Lower lobe of right lung (tissue), 2 donors: ENCODE data around the gene EXO5. TPM values are rescaled to one million over a fixed set of nuclear protein-coding genes. Genes with fewer than 3 reads are reported as not detected.
"Not testable (repeated sequence)": the region's sequence is repeated elsewhere in the genome, so short reads cannot be mapped to it uniquely, and the experiment has no call there.

Experiments used
- ATAC-seq, 2 donors: fragments of 200-7000 bp; cut with Tn5 transposase; one replicate each; pipeline ENCODE4 v1.9.1; 2020 to 2022; ENCODE audit warnings: mild to moderate bottlenecking in 2 of 2, moderate library complexity in 2 of 2
- DNase-seq: peaks from one replicate; pipeline ENCODE4 v3.0.0-alpha.2; 2020
- H3K27ac ChIP-seq: fragments of 200-600 bp; one replicate; pipeline ENCODE4 v1.8.0; 2022
- H3K27me3 ChIP-seq: fragments of 200-600 bp; one replicate; pipeline ENCODE4 v1.8.0; 2022; ENCODE audit warnings: low read depth
- H3K36me3 ChIP-seq: fragments of 200-600 bp; one replicate; pipeline ENCODE4 v1.8.0; 2022; ENCODE audit warnings: mild to moderate bottlenecking
- H3K4me1 ChIP-seq: fragments of 200-600 bp; one replicate; pipeline ENCODE4 v1.8.0; 2022
- H3K4me3 ChIP-seq: fragments of 200-600 bp; one replicate; pipeline ENCODE4 v1.8.0; 2022; ENCODE audit warnings: mild to moderate bottlenecking
- H3K9me3 ChIP-seq: fragments of 200-600 bp; one replicate; pipeline ENCODE4 v1.8.0; 2022
- intact Hi-C: fragments of 100-400 bp; cut with DNase I; formaldehyde crosslinking; loops from one replicate; pipeline ENCODE4 v1.11.0; 2022
- total RNA-seq: library from RNA; stranded (reverse); fragmentation: NEBNext Ultra II Directional; extraction: Animal tissue kit (Norgen Biotek cat#: 25700); gene quantifications from one replicate; pipeline ENCODE4 v1.2.1, GENCODE V29; 2021
- TF ChIP-seq, protein P1 (sequence below): fragments of 200-600 bp; IDR thresholded peaks from one replicate; pipeline ENCODE4 v1.8.0; 2022; ENCODE audit warnings: antibody characterized with exemption, mild to moderate bottlenecking
- donor health status: DM: no; HTN: yes; CAD: no; lungs with severe emphysema.

The EXO5 gene
- total RNA-seq, 1 donor from 2014 or later, result 7.8 TPM

DNA sequence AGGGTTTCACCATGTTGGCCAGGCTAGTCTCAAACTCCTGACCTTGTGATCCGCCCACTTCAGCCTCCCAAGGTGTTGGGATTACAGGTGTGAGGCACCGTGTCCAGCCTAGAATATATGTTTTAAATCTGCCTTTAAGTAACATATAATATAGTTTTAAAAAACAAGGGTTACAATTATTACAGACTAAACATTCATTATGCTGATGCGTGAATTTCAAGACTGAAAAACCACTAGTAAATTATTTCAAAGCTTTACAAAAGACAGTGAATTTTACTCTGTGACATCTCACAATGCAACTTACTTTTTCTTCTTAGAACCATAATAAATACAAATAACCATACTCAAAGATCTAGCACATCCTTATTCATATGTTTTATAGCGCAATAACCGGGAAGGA is 47.6 kb downstream of the EXO5 start:
- Histone ChIP-seq H3K4me1 (no peaks in the 10 kb centered on the region), H3K4me3 (no peak overlapping the region), H3K36me3 (no peaks in the 10 kb centered on the region), H3K9me3 (no peaks in the 10 kb centered on the region), H3K27me3 (no peaks in the 10 kb centered on the region), H3K27ac (no peak overlapping the region)
- ATAC-seq (no peak), DNase-seq (no peak)
- TF ChIP-seq, protein P1, sequence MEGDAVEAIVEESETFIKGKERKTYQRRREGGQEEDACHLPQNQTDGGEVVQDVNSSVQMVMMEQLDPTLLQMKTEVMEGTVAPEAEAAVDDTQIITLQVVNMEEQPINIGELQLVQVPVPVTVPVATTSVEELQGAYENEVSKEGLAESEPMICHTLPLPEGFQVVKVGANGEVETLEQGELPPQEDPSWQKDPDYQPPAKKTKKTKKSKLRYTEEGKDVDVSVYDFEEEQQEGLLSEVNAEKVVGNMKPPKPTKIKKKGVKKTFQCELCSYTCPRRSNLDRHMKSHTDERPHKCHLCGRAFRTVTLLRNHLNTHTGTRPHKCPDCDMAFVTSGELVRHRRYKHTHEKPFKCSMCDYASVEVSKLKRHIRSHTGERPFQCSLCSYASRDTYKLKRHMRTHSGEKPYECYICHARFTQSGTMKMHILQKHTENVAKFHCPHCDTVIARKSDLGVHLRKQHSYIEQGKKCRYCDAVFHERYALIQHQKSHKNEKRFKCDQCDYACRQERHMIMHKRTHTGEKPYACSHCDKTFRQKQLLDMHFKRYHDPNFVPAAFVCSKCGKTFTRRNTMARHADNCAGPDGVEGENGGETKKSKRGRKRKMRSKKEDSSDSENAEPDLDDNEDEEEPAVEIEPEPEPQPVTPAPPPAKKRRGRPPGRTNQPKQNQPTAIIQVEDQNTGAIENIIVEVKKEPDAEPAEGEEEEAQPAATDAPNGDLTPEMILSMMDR, result no peak
- intact Hi-C loops, result no loop called here

DNA sequence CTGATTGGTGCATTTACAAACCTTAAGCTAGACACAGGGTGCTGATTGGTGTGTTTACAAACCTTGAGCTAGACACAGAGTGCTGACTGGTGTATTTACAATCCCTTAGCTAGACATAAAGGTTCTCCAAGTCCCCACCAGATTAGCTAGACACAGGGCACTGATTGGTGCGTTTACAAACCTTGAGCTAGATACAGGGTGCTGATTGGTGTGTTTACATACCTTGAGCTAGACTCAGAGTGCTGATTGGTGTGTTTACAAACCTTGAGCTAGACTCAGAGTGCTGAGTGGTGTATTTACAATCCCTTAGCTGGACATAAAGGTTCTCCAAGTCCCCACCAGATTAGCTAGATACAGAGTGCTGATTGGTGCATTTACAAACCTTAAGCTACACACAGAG is 49.7 kb downstream of the EXO5 start:
- DNase-seq, ATAC-seq, H3K27me3 ChIP-seq, H3K4me3 ChIP-seq, H3K27ac ChIP-seq, H3K36me3 ChIP-seq, intact Hi-C loops, H3K4me1 ChIP-seq, H3K9me3 ChIP-seq: not testable (repeated sequence)

- no peaks in the 10 kb centered on the region for H3K36me3 ChIP-seq
- no peaks in the 10 kb centered on the region for H3K27me3 ChIP-seq
- TF ChIP-seq, protein P1, result no peak
- no peak overlapping the region for H3K4me3 ChIP-seq
- no peaks in the 10 kb centered on the region for H3K4me1 ChIP-seq
- intact Hi-C loops, result no loop called here
- no peaks in the 10 kb centered on the region for H3K9me3 ChIP-seq
- ATAC-seq (no peak), DNase-seq (no peak)
- H3K27ac ChIP-seq, result no peak overlapping the region
Observed at GRCh38 chr1:40562185-40562584, 53.6 kb downstream of the EXO5 start.

DNA sequence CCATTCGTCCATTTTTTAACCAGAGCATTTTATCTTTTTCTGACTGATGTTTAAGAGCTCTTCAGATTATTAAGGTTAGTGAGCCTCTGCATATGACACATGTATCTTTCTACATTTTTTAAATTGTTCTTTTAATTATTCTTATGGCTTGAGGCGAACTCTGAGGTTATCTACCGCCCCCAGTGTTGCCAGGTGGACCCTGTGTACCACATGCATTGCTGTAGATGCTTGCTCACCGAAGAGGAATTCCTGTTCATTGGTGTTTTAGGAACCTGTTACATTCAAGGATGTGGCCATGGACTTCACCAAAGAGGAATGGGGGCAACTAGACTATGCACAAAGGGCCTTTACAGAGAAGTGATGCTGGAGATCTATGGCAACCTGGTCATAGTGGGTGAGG is 54.7 kb downstream of the EXO5 start:
- ATAC-seq (no peak), DNase-seq (no peak)
- intact Hi-C loops, result no loop called here
- no peaks in the 10 kb centered on the region for H3K9me3 ChIP-seq
- H3K36me3 ChIP-seq, result no peaks in the 10 kb centered on the region
- H3K27me3 ChIP-seq, result no peaks in the 10 kb centered on the region
- TF ChIP-seq, protein P1, result no peak
- H3K4me1 ChIP-seq, result no peaks in the 10 kb centered on the region
- no peak overlapping the region for H3K4me3 ChIP-seq
- H3K27ac ChIP-seq, result no peak overlapping the region

DNA sequence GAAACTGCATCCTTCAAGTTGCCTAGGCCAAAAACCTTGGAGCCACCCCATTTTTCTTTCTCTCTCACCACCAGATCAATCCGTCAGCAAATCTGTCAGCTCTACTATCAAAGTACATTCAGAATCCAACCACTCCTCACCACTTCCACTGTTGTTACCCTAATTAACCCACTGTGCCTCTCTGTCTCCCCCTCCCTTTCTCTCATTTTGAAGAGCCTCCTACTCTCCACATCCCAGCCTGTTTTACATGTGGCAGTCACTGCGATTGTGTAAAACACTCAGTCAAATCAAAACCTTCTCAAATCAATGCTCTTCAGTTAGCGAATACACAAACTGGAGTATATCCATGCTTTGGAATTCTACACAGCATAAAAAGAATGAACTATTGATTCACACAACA is 55.9 kb downstream of the EXO5 start:
- Histone ChIP-seq H3K4me3 (no peak overlapping the region), H3K4me1 (no peaks in the 10 kb centered on the region), H3K9me3 (no peaks in the 10 kb centered on the region), H3K36me3 (no peaks in the 10 kb centered on the region), H3K27me3 (no peaks in the 10 kb centered on the region), H3K27ac (no peak overlapping the region)
- DNase-seq (no peak), ATAC-seq (no peak)
- TF ChIP-seq, protein P1, result no peak
- intact Hi-C loops, result no loop called here

GRCh38 chr1:40564913-40565312 is 56.3 kb downstream of the EXO5 start:
- TF ChIP-seq, protein P1, result no peak
- Histone ChIP-seq H3K36me3 (no peaks in the 10 kb centered on the region), H3K27ac (no peak overlapping the region), H3K4me1 (no peaks in the 10 kb centered on the region), H3K9me3 (no peaks in the 10 kb centered on the region), H3K4me3 (no peak overlapping the region), H3K27me3 (no peaks in the 10 kb centered on the region)
- DNase-seq (no peak), ATAC-seq (no peak)
- intact Hi-C loops, result no loop called here

Other genes starting within 250 kb of the EXO5 start
- gene COL9A2, start 191.5 kb upstream of the EXO5 start, total RNA-seq, result 7.6 TPM
- gene SMAP2, start 135.0 kb upstream of the EXO5 start, total RNA-seq, result 72.8 TPM
- 1.3 TPM for gene ZFP69B, start 58.3 kb upstream of the EXO5 start, total RNA-seq
- gene ZFP69, start 31.5 kb upstream of the EXO5 start, total RNA-seq, result 3.6 TPM
- gene ZNF684, start 22.9 kb downstream of the EXO5 start, total RNA-seq, result 3.0 TPM
- 4.6 TPM for gene RIMS3, start 156.9 kb downstream of the EXO5 start, total RNA-seq
- gene NFYC, start 182.9 kb downstream of the EXO5 start, total RNA-seq, result 54.2 TPM